ENCODE measurements around the gene FKBP5.

Gene FKBP5

GRCh38 chr6:35626401-35626800 lies 62.3 kb downstream of the FKBP5 start:
- no peaks in the 10 kb centered on the region for H3K9me3 ChIP-seq (ENCODE audit: low read length)
- no peaks in the 10 kb centered on the region for H3K79me2 ChIP-seq (ENCODE audit: insufficient read depth, low read length)
- H3K9ac ChIP-seq (ENCODE audit: low read length) = no peak overlapping the region
- H2AFZ ChIP-seq (ENCODE audit: low read length) = no peak overlapping the region
- no peaks in the 10 kb centered on the region for H4K20me1 ChIP-seq (ENCODE audit: insufficient read depth, low read length)
- H3K4me3 ChIP-seq (ENCODE audit: low read depth, low read length, poor library complexity, severe bottlenecking) = no peak overlapping the region
- H3K27me3 ChIP-seq (ENCODE audit: insufficient read depth, low read length) = no peaks in the 10 kb centered on the region
- TF ChIP-seq EZH2 (IDR thresholded peaks at IDR 0.05; ENCODE audit: borderline replicate concordance, low read length) (no peak), CTCF (IDR thresholded peaks at IDR 0.05; ENCODE audit: low read length) (no peak)
- H3K9me2 ChIP-seq (ENCODE audit: low read depth, low read length) = no peaks in the 10 kb centered on the region
- H3K27ac ChIP-seq (ENCODE audit: low read depth, low read length, poor library complexity, severe bottlenecking) = no peak overlapping the region
- no peak overlapping the region for H3K4me2 ChIP-seq (ENCODE audit: low read length)
- peaks cover 74% of the 10 kb centered on the region for H3K36me3 ChIP-seq (ENCODE audit: insufficient read depth, low read length)
- no peaks in the 10 kb centered on the region for H3K4me1 ChIP-seq (ENCODE audit: insufficient read depth, low read length, severe bottlenecking)
- no peaks in the 10 kb centered on the region for H3F3A ChIP-seq (ENCODE audit: insufficient read depth, low read length)

DNA sequence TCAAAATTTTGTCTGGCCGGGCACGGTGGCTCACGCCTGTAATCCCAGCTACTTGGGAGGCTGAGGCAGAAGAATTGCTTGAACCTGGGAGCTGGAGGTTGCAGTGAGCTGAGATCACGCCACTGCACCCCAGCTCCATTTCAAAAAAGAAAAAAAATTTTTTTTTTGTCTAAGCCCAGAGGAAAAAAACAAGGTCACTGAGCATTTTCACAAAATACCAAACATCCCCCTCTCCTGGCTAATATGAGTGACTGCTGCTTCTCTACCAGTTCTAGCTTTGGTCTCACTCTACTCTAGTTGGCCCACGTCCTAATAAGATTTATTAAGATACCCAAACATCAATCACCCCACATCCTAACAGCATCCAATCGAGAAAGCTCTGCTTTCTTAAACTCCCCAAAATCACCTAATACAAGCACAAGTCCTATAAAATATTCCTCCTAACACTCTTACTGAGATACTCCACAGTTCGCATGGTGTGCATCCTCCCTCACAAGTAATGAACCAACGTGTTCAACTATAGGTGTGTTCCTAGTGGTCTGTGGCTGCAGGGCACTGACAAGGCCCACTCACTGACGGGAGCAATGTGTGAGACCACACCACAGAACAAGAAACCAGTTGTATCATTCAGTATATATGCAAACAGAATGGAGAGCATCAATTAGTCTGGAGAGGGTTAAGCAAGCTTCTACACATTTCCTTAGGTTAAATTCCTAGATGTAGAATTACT lies 64.2 kb downstream of the FKBP5 start:
- TF ChIP-seq EZH2 (IDR thresholded peaks at IDR 0.05; ENCODE audit: borderline replicate concordance, low read length) (no peak), CTCF (IDR thresholded peaks at IDR 0.05; ENCODE audit: low read length) (no peak)
- Histone ChIP-seq H2AFZ (ENCODE audit: low read length) (no peak overlapping the region), H3K4me3 (ENCODE audit: low read depth, low read length, poor library complexity, severe bottlenecking) (no peak overlapping the region), H3K9me2 (ENCODE audit: low read depth, low read length) (no peaks in the 10 kb centered on the region), H3F3A (ENCODE audit: insufficient read depth, low read length) (no peaks in the 10 kb centered on the region), H3K79me2 (ENCODE audit: insufficient read depth, low read length) (no peaks in the 10 kb centered on the region), H3K4me1 (ENCODE audit: insufficient read depth, low read length, severe bottlenecking) (no peaks in the 10 kb centered on the region), H4K20me1 (ENCODE audit: insufficient read depth, low read length) (no peaks in the 10 kb centered on the region), H3K9me3 (ENCODE audit: low read length) (no peaks in the 10 kb centered on the region), H3K27ac (ENCODE audit: low read depth, low read length, poor library complexity, severe bottlenecking) (no peak overlapping the region), H3K36me3 (ENCODE audit: insufficient read depth, low read length) (peaks cover 72% of the 10 kb centered on the region), H3K4me2 (ENCODE audit: low read length) (no peak overlapping the region), H3K9ac (ENCODE audit: low read length) (no peak overlapping the region), H3K27me3 (ENCODE audit: insufficient read depth, low read length) (no peaks in the 10 kb centered on the region)

DNA sequence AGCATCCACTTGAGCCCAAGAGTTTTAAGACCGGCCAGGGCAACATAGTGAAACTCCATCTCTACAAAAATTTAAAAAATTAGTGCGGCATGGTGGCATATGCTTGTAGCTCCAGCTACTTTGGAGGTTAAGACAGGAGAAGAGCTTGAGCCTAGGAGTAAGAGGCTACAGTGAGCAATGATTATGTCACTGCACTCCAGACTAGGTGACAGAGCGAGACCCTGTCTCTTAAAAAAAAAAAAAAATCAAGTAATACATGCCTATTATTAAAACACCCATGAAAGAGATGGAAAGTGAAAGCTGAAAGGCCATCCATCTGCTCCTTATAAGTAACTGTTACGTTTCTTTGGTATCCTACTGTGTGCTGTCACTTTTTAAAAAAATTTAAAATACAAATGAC lies 66.4 kb downstream of the FKBP5 start:
- peaks cover 76% of the 10 kb centered on the region for H3K36me3 ChIP-seq (ENCODE audit: insufficient read depth, low read length)
- no peaks in the 10 kb centered on the region for H3K79me2 ChIP-seq (ENCODE audit: insufficient read depth, low read length)
- H3K9ac ChIP-seq (ENCODE audit: low read length) = no peak overlapping the region
- no peaks in the 10 kb centered on the region for H3K4me1 ChIP-seq (ENCODE audit: insufficient read depth, low read length, severe bottlenecking)
- no peaks in the 10 kb centered on the region for H4K20me1 ChIP-seq (ENCODE audit: insufficient read depth, low read length)
- H2AFZ ChIP-seq (ENCODE audit: low read length) = no peak overlapping the region
- H3K4me3 ChIP-seq (ENCODE audit: low read depth, low read length, poor library complexity, severe bottlenecking) = no peak overlapping the region
- TF ChIP-seq EZH2 (IDR thresholded peaks at IDR 0.05; ENCODE audit: borderline replicate concordance, low read length) (no peak), CTCF (IDR thresholded peaks at IDR 0.05; ENCODE audit: low read length) (no peak)
- H3K4me2 ChIP-seq (ENCODE audit: low read length) = no peak overlapping the region
- H3K9me3 ChIP-seq (ENCODE audit: low read length) = no peaks in the 10 kb centered on the region
- no peaks in the 10 kb centered on the region for H3K9me2 ChIP-seq (ENCODE audit: low read depth, low read length)
- no peak overlapping the region for H3K27ac ChIP-seq (ENCODE audit: low read depth, low read length, poor library complexity, severe bottlenecking)
- H3F3A ChIP-seq (ENCODE audit: insufficient read depth, low read length) = no peaks in the 10 kb centered on the region
- H3K27me3 ChIP-seq (ENCODE audit: insufficient read depth, low read length) = no peaks in the 10 kb centered on the region

All from OCI-LY1 (cell line).